GM15510 (cell line): ENCODE data around the gene NSUN3.

Source experiments
- POLR2A ChIP-seq: IDR thresholded peaks from 3 replicates; pipeline ENCODE4 v1.6.1; 2011; ENCODE audit warnings: borderline replicate concordance; ENCODE audit not compliant: insufficient read length; ENCODE audit errors: extremely low read depth

The NSUN3 gene

GRCh38 chr3:94062513-94063404 lies at the start of gene NSUN3, which contains the start of gene DHFR2:
TSS of gene NSUN3 (plus strand) at chr3:94063061. CDS start at chr3:94063127, 66 bp downstream.
TSS of gene DHFR2 (minus strand) at chr3:94062916. CDS start at chr3:94061511, 1,405 bp downstream.
- TF ChIP-seq POLR2A = peak; percentile 72

GRCh38 chr3:94015025-94015424 lies 47.8 kb upstream of the NSUN3 start:
- no peak for TF ChIP-seq POLR2A

- TF ChIP-seq POLR2A = no peak
Measured at GRCh38 chr3:94019659-94020058, 43.2 kb upstream of the NSUN3 start.

- no peak for TF ChIP-seq POLR2A
Measured at GRCh38 chr3:94020293-94020692, 42.6 kb upstream of the NSUN3 start.

GRCh38 chr3:94024385-94024784 lies 38.5 kb upstream of the NSUN3 start:
- TF ChIP-seq POLR2A = no peak

GRCh38 chr3:94026623-94027022 lies 36.2 kb upstream of the NSUN3 start:
- no peak for TF ChIP-seq POLR2A

GRCh38 chr3:94028093-94028837 lies 34.6 kb upstream of the NSUN3 start, which contains the start of gene STX19:
TSS of gene STX19 (minus strand) at chr3:94028597. CDS start at chr3:94015269, 13,328 bp downstream.
- TF ChIP-seq POLR2A = no peak

- no peak for TF ChIP-seq POLR2A
Measured at GRCh38 chr3:94036909-94037507, 25.9 kb upstream of the NSUN3 start.

GRCh38 chr3:94043285-94043684 lies 19.6 kb upstream of the NSUN3 start:
- no peak for TF ChIP-seq POLR2A

- no peak for TF ChIP-seq POLR2A
Measured at GRCh38 chr3:94046533-94046932, 16.3 kb upstream of the NSUN3 start.

GRCh38 chr3:94049267-94049666 lies 13.6 kb upstream of the NSUN3 start:
- no peak for TF ChIP-seq POLR2A

- TF ChIP-seq POLR2A = no peak
Measured at GRCh38 chr3:94050546-94050945, 12.3 kb upstream of the NSUN3 start.

- TF ChIP-seq POLR2A = no peak
Measured at GRCh38 chr3:94061297-94061696, 1.6 kb upstream of the NSUN3 start.

GRCh38 chr3:94063496-94064119 lies 747 bp downstream of the NSUN3 start:
- TF ChIP-seq POLR2A = no peak
